ENCODE results near the gene ABCC1.

DNA sequence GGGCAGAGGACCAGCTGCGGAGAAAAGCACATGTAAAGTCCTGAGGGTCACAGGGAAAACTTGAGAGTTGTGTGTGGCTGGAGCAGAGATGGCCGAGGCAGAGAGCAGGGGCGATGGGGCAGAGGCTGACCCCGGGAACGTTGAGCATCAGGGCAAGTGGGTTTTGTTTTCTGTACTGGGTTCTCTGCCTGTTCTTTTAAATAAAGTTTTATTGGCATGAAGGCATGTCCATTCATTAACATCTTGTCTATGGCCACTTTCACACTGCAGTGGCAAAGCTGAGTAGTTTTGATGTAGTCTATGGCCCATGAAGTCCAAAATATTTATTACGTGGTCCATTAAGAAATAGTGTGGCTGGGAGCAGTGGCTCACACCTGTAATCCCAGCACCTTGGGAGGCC lies 64.4 kb downstream of the ABCC1 start:
- TF ChIP-seq, protein P1, sequence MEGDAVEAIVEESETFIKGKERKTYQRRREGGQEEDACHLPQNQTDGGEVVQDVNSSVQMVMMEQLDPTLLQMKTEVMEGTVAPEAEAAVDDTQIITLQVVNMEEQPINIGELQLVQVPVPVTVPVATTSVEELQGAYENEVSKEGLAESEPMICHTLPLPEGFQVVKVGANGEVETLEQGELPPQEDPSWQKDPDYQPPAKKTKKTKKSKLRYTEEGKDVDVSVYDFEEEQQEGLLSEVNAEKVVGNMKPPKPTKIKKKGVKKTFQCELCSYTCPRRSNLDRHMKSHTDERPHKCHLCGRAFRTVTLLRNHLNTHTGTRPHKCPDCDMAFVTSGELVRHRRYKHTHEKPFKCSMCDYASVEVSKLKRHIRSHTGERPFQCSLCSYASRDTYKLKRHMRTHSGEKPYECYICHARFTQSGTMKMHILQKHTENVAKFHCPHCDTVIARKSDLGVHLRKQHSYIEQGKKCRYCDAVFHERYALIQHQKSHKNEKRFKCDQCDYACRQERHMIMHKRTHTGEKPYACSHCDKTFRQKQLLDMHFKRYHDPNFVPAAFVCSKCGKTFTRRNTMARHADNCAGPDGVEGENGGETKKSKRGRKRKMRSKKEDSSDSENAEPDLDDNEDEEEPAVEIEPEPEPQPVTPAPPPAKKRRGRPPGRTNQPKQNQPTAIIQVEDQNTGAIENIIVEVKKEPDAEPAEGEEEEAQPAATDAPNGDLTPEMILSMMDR (IDR thresholded peaks at IDR 0.05; ENCODE audit: insufficient read depth, low read length, poor library complexity, severe bottlenecking): no peak
- no peak for TF ChIP-seq EZH2phosphoT487 (conservative IDR thresholded peaks at IDR 0.05; ENCODE audit: low read length)

Measured in SU-DHL-6 (cell line).